RCC 7860 (cell line): ENCODE measurements around the gene SDE2.

ENCODE experiments used
- DNase-seq: peaks from one replicate; pipeline ENCODE4 v3.0.0-alpha.2; 2015; ENCODE audit warnings: low spot score
- FAIRE-seq: peaks from 2 replicates; lab custom pipeline; 2012; peaks lifted over from hg19 to GRCh38; lab: Jason Lieb, UNC

Gene SDE2

DNA sequence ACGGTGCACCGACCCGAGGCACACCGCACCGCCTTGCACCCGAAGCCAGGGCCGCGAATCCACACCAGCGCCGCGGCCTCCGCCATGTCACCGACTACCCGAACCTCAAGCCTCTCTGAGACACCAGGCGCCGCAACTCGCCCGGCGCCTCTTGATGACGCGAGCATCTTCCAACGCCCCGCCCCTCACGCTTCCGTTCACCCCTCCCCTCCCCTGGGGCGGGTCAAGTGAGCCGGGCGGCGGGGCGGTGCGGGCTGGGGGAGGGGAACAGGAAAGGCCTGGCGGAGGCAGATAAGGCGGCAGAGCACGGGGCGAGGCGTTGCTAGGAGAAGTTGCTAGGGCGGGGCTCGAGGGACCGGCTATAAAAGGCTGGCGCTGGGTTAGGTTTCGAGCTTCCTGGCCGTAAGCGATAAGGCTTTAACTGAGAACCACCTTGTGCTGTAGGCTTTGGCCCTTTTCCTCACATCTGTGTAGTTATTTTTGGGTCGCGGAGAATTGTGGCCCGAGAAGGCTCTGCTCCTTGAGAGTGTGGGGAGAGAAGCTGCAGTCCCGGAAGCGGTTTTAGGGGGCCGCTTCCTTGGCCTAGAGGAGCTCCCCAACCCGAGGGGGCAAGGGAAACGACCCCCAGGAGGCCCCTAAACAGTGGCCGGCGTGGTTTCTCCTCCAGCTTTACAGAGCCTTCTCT is at the start of gene SDE2:
Gene SDE2, minus strand, starts transcription at position 117 of the 685 bp plus-strand sequence. Its CDS starts 31 bp downstream, at position 86.
- FAIRE-seq = peak; percentile 81
- DNase-seq = peak; percentile 97

DNA sequence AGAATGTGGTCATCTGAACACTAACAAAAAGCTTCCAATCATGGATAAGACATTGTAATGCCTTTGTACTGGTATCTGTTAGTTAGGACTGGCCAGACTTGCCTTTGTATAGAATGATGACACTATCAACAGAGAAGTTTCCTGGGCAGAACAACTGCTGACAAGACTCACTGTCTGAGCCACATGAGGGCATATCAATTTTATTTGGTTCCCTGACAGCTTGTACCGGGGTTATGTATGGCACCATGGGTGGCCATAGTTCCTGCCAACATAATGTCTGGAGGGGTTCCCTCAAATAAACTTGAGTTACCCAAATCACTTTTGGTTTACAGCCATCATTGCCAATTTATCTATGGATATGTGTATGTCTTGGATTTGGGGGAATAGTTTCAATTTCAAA is 49.7 kb upstream of the SDE2 start:
- FAIRE-seq (no peak), DNase-seq (no peak)

DNA sequence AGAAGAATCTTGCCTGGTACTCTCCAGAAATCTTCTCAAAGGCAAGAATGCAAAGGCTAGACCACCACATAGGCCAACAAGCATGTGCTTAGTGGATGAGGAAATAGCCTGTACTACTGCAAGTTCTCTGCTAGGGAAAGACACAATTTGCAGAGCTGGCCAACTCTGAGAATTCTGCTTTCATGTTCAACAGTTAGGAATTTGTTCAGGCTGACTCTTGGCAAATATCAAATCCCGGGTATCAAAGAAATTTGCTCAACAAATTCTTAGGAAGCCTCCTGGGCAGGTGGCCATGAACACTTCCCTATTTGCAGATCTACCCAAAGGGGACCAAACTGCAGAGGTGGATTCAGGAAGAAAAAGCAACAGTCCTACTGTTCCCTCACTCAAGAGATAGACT is 48.4 kb upstream of the SDE2 start:
- DNase-seq (no peak), FAIRE-seq (no peak)

DNA sequence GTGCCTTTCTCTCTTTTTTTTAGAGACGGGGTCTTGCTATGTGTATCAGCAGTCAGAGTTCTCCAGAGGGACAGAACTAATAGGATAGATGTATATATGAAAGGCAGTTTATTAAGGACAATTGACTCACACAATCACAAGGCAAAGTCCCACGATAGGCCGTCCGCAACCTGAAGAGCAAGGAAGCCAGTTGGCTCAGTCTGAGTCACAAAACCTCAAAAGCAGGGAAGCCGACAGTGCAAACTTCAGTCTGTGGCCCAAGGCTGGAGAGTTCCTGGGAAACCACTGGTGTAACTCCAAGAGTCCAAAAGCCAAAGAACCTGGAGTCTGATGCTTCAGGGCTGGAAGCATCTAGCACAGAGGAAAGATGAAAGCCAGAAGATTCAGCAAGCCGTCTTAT is 47.1 kb upstream of the SDE2 start:
- DNase-seq = peak; percentile 72
- peak; percentile 94 for FAIRE-seq

DNA sequence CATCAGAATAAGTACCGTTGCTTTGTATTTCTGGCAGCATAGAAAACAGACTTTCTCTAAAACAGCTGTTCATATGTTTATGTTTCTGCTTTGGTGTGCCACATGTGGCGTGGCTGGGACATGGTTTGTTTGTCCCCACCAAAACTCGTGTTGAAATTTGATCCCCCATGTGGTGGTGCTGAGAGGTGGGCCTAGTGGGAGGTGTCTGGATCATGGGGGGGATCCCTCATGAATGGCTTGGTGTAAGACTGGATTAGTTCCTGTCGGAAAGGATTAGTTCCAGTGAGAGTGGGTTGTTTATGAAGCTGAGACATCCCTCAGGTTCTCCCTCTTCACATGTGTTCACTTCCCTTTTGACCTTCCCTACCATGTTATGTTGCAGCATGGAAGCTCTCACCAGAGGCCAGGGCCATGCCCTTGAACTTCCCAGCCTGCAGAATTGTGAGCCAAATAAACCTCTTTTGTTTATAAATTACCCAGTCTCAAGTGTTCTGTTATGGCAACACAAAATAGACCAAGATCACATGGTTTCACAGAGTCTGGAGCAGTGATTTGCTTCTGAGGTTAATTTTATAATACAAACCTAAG is 45.5 kb upstream of the SDE2 start:
- FAIRE-seq = no peak
- DNase-seq = no peak

DNA sequence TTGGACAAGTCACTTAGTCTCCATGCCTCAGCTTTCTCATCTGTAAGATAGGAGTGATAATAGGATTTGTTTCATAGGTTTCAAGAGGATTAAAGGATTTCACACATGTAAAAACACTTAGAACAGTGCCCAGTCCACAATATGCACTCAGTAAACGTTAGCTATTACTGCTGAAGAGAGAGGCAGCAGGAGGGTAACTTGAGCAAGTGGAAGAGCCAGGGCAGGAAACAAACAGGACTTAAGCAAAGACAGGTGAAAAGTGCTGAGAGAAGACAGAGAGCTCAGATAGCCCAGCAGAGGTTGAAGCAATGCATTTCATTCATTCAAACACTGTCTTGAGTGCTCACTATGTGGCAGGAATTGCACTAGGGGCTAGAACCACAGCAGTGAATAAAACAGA is 42.3 kb upstream of the SDE2 start:
- FAIRE-seq = no peak
- DNase-seq = no peak

DNA sequence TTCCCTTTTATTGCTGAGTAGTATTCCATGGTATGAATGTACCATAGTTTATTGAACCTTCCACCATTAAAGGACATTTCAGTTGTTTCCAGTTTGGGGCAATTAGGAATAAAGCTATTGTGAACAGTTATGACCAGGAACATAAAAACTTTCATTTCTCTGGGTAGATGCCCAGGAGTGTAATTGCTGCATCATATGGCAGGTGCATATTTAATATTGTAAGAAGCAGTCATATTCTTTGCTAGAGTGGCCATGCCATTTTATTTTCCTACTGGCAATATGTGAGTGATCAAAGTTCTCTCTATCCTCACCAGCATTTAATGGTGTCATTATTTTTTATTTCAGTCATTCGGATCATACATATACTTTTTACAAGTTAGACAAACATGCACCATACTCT is 39.5 kb upstream of the SDE2 start:
- DNase-seq (no peak), FAIRE-seq (no peak)

DNA sequence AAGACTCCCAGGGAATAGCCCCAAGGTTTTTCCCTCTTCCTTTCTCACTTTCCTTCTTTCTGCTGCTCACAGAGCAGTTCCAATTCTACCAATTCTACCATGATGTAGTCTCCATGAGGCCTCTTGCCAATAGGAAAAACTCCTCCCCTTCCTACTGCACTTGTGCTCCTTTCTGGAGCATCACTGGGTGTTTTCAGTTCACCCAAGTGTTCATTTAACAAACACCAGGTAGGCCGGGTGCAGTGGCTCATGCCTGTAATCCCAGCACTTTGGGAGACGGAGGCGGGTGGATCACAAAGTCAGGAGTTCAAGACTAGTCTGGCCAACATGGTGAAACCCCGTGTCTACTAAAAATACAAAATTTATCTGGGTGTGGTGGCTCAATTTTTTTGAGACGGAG is 36.8 kb upstream of the SDE2 start:
- DNase-seq = no peak
- FAIRE-seq = no peak

DNA sequence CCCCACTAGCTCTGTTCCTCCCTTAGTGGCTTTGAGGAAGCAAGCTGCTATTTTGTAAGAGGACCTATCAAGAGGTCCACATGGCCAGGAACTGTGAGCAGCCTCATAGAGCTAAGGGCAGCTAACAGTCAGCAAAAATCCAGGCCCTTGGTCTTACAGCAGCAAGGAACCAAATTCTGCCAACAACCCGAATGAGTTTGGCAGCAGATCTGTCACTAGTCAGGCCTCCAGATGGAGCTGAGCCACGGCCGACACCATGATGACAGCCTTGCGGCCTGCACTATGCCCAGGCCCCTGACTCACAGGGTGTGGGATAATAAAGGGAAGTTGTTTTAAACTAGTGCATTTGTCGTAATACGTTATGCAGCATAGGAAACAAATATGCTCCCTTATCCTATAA is 35.3 kb upstream of the SDE2 start:
- FAIRE-seq = no peak
- DNase-seq = no peak

DNA sequence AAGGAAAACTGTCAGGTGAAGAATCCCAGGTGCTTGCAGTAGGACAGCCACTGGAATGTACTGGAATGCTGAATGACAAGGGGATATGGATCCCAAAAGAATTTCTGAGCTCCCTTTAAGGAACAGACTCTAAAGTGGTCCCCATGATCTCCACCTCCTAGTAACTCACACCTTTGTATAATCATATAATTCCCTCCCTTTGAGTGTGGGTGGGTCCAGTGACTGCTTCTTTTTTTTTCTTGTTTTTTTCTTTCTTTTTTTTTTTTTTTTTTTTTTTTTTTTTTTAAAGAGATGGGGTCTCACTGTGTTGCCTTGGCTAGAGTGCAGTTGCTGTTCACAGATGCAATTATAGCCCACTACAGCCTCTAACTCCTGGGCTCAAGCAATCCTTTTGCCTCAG is 34.8 kb upstream of the SDE2 start:
- FAIRE-seq (no peak), DNase-seq (no peak)

DNA sequence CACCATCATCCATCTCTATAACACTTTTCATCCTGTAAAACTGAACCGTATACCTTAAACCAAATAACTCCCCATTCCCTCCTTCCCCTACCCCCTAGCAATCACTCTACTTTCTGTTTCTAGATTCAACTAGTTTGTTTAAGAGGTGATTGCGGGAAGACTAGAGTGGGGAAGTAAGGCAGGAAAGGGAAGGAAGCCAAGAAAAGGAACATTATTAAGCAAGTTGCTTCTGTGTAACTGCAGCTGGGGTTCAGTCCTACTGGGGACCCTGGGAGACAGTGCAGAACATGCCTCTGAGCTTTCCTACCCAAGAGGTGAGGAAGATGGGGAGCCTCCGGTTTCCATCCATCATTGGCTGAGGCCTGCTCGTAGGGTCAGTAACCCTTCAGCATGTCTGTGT is 34.4 kb upstream of the SDE2 start:
- DNase-seq = no peak
- FAIRE-seq = no peak

DNA sequence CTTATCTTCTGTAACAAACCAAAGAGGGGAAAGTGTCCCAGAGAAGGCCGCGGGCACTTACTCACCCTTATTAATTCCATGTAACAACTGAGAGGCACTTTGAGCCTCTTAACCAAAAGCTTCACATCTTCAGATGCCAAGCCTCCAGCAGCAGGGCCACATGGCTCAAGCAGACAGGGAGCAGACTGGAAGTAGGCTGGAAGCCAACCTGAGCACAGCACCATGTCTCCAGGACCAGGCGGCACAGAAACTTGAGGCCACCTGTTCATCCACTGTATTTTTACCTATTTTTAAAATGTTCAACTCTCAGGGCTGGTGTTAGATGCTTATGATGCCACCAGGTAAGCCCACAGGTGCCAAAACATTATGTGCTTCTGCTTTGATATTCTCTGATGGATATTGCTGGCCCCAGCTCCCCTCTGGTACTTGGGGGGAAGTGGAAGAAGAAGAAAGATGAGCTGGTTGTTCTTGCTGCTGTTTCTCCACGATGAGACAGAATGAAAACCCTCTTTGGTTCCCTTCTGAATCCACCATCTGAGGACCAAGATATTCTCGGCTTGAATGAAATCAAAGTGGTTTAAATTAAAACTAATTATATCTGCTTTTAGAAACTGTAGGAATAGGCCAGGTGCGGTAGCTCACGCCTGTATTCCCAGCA is 30.6 kb upstream of the SDE2 start:
- no peak for DNase-seq
- FAIRE-seq = no peak

DNA sequence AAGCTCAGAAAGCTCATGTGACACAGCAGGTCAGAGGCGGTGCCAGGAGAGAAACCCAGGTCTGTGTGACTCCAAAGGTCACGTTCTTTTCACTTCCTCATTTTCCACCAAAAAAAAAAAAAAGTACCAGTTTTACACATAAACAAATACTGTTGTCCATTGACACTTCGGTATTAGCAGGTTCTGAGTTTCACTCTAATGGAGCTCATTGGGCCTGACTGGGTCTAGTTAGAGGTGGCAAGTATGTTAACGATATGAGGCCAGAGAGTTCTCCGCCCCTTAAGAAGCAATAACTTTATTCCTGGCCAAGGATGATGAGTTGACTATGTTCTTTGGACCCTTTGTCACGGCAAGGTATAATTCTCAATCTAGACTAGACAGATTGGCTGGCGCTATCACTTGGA is 30.0 kb upstream of the SDE2 start:
- FAIRE-seq (no peak), DNase-seq (no peak)

DNA sequence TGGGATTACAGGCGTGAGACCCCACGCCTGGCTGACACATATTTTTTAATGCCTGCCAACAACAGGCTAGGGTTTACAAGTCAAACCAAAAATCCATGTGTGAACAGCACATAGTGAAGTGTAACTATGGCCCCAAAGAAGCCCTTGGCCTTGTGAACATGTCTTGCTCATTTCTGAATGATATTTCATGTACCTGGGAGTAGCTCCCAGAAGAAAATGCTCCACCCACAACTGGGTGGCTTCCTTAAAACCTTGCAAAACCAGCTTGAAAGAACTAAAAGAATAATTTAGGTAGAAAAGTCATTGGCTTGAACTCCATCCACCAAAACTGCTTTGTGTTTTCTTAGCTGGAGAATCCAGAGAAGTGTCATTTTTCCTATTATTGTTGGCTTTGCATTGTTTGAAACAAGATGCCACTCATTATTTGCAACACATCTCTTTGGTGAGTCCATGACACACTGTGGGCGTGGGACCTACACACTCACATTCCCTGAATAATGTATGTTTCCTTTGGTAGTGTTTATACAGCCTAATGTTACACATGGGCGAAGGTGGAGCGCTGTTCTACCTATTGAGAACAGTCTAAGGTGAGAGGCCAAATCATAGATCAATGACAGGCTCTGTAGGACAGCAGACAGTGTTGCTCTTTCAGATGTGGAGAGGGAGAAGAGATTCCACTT is 28.5 kb upstream of the SDE2 start:
- DNase-seq (no peak), FAIRE-seq (no peak)

DNA sequence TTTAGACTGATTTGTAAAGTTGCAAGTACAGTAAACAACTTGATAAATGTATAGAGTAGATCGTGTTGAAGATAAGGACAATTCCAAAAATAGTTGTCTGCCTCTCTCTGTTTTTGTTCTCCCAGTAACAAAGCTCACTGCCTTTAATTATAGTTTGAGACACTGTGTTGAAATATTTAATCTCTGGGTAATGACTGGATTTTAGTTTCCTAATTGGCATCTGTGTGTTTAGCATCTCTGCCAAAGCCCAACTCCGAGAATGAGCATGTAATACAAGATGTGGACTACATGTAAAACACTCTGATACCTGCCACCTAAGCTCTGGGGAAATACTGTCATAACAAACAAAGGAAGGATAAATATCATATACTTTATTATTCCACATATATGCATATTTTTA is 27.7 kb upstream of the SDE2 start:
- FAIRE-seq = no peak

DNA sequence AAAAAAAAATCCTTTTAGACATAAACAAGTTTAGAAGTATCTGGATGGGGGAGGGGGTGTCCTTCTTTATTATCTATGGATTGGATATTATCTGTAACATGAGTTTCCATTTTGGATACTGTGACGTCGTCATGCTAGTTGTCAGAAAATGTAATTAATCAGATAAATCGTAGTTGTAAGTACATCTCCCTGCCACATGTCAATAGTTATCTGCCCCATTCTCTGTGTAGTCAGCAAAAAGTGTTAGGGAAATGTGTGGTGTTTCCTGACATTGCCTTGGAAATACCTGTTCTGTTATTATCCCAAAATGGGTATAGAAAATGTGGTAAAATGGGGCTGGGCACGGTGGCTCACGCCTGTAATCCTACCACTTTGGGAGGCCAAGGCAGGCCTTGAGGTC is 24.6 kb upstream of the SDE2 start:
- FAIRE-seq (no peak), DNase-seq (no peak)

More for the DNA sequence above, 27.7 kb upstream of the SDE2 start:
- no peak for DNase-seq

DNA sequence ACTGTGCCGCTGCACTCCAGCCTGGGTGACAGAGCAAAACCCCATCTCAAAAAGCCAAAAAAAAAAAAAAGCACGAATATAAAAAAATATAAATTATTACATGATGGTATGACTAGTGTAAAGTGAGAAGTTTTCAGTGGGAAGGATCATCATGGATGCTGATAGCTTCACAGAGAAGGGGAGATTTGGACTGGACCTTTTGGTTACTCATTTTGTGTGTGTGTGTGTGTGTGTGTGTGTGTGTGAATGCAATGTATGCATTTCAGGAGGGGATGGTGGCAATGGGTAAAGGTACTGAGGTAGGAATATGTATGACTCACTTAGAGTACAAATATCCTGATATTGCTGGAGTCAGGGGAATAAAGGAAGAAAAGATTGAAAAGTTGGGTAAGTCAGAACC is 22.7 kb upstream of the SDE2 start:
- DNase-seq = no peak

DNA sequence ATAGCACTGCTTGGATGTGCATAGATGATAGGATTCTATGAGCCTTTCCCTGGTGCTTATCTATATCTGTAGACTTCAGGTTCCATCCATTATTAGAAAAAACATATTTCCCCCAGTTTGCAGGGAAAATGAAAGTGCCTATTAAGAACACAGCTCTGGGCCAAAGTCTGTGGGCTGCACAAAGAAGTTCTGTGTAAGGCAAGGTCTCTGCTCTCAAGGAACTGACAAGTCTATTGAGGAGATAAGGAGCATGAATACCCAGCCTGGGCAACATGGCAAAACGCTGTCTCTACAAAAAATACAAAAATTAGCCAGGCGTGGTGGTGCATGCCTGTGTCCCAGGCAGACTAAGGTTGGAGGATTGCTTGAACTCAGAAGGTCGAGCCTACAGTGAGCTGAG is 22.3 kb upstream of the SDE2 start:
- FAIRE-seq (no peak), DNase-seq (no peak)

More for the DNA sequence above, 22.7 kb upstream of the SDE2 start:
- FAIRE-seq = no peak

DNA sequence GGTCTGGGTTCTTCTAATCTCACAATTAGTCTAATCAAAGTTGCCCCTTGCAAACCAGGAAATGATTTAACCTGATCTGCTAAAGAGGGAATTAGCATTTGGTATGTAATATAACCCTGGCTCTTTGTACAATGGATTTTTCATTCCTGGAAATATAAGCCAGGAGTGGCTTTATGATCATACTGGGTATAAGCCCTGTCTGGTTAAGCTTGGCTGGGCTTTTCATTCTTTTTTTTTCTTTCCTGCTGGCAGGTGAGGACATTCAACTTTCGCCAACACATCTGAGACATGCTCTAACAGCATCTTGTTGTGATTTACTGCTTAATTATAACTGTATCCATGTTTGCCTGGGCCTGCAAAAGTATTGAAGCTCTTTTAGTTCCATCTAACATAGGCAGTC is 20.4 kb upstream of the SDE2 start:
- DNase-seq (no peak), FAIRE-seq (no peak)

DNA sequence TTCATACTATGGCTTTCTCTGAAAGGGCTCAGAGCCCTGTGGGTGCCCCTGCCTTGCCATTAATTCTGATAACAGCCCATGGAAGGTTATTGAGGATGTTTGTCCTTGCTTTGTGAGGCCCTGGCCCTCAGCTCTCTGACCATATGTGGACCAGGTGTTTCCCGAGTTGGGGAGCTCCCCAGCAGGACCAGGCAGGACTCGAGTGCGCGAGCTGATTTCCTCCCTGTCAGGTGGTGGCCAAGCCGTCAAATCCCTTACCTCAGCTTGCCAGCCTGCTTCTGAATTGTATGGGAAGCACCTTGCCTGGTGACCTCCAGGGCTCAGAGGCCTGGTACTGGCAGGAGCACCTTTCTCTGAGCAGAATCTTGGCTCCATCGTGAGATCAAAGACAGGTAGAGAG is 17.9 kb upstream of the SDE2 start:
- FAIRE-seq = no peak

DNA sequence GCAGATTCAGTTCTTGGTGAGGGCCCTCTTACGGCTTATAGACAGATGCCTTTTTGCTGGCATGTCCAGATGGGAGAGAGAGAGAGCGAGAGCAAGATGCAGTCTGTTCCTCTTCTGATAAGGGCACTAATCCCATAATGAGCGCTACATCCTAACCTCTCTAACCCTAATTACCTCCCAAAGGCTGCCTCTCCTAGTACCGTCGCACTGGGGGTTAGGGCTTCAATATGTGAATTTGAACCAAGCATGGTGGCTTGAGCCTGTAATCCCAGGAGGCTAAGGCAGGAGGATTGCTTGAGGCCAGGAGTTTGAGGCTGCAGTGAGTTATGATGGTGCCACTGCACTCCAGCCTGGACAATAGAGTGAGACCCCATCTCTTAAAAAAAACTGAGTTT is 10.5 kb upstream of the SDE2 start:
- no peak for FAIRE-seq
- DNase-seq = no peak

More for the DNA sequence above, 17.9 kb upstream of the SDE2 start:
- no peak for DNase-seq
